Fibroblast of mammary gland (primary cell): ENCODE measurements around the gene CLMN.
"Not testable (repeated sequence)": the region's sequence is repeated elsewhere in the genome, so short reads cannot be mapped to it uniquely, and the experiment has no call there.

ENCODE experiments used
- DNase-seq: peaks from one replicate; pipeline ENCODE4 v3.0.0-alpha.2; 2010; ENCODE audit warnings: low read depth
- H3K4me3 ChIP-seq: 2 replicates; pipeline ENCODE4 v1.5.1; 2011; ENCODE audit warnings: low read depth, mild to moderate bottlenecking, low read length, moderate library complexity; ENCODE audit not compliant: control insufficient read depth
- CTCF ChIP-seq: conservative IDR thresholded peaks from 2 replicates; pipeline ENCODE4 v1.5.1; 2011; ENCODE audit warnings: low read depth, low read length, inconsistent platforms; ENCODE audit not compliant: control insufficient read depth, insufficient read depth

Gene CLMN

DNA sequence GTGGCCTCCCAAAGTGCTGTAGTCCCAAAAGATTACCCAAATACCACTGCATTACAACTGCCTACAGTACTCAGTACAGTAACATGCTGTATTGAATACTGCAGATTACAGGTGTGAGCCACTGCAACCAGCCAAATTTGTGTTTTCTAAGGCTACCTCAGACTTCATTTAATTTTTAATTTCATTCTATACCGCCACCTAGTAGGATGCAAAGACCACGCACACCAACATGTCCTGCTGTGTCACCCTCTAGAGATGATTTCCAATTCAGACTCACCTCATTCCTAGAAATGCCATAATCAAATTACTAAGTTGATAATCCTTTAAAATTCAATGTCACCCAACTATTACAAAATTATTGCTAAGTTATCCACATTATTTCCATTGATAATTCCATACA, 177.5 kb downstream of the CLMN start:
- TF ChIP-seq CTCF: no peak
- H3K4me3 ChIP-seq: no peak overlapping the region
- no peak for DNase-seq

DNA sequence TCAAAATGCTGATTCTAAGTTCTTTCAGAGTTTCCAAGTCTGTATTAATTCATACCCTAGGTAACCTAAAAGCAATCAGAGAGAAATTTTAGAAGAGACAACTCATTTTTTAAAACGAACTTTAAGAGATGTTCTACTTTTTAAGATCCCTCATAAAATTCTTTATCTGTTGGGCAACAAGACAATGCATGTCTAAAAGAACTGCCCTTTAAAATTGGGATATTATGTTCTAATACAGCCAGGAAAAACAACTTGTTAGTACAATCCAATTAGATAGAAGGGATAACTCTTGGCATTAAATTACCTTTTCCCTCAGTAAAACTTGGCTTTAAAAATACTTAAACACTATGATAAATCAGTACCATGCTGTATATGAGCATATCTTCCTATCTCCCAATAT, 178.0 kb downstream of the CLMN start:
- TF ChIP-seq CTCF: no peak
- H3K4me3 ChIP-seq: no peak overlapping the region

GRCh38 chr14:95140060-95140858, 179.4 kb downstream of the CLMN start:
- no peak for TF ChIP-seq CTCF
- no peak overlapping the region for H3K4me3 ChIP-seq
- DNase-seq: peak; percentile 69

More for the DNA sequence above, 178.0 kb downstream of the CLMN start:
- no peak for DNase-seq

DNA sequence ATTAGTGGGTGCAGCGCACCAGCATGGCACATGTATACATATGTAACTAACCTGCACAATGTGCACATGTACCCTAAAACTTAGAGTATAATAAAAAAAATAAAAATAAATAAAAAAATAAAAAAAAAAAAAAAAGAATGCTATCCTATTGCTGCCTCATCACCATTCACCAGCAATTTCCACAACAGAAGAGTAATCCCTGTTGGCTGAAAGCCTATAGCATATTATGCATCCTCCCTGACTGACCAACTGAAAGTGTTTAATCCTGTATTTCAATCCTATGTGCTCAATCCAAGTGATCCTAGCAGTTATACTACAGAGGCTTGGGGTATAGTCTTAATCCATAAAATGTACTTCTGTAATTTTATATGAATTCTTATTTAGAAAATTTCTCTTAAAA, 180.8 kb downstream of the CLMN start:
- TF ChIP-seq CTCF: no peak
- no peak overlapping the region for H3K4me3 ChIP-seq
- DNase-seq: peak; percentile 50

- not testable (repeated sequence) for H3K4me3 ChIP-seq, DNase-seq
Measured at GRCh38 chr14:95138455-95138854, 181.3 kb downstream of the CLMN start.

GRCh38 chr14:95137804-95138167, 181.9 kb downstream of the CLMN start:
- DNase-seq: no peak
- no peak for TF ChIP-seq CTCF

DNA sequence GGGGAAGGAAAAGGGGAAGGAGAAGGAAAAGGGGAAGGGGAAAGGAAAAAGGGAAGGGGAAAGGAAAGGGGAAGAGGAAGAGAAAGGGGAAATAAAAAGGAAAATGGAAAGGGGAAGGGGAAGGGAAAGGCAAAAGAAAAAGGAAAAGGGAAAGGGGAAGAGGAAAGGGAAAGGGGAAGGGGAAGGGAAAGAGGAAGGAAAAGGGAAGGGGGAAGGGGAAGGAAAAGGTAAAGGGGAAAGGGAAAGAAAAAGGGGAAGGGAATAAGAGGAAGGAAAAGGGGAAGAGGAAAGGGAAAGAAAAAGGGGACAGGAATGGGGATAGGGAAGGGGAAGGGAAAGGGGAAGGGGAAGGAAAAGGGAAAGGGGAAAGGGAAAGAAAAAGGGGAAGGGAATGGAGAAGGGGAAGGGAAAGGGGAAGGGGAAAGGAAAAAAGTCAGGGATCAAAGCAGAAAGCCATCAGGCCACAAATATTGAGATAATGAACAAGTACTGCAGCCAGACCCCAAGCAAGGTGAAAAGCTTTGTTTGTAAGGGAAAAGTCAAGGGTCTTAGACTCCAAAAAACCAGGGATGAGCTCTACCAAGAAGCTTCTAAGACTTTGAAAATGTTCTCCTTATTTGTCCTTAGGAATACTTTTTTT, 182.4 kb downstream of the CLMN start:
- no peak overlapping the region for H3K4me3 ChIP-seq
- no peak for DNase-seq
- TF ChIP-seq CTCF: no peak

More at GRCh38 chr14:95137804-95138167, 181.9 kb downstream of the CLMN start:
- H3K4me3 ChIP-seq: no peak overlapping the region
